HepG2 (cell line): ENCODE results near the gene RNMT. TPM values are rescaled to one million over a fixed set of nuclear protein-coding genes. Genes with fewer than 3 reads are reported as not detected.

Experiments used
- GABPB1 ChIP-seq: IDR thresholded peaks from 2 replicates; pipeline ENCODE4 v1.6.1; 2016; ENCODE audit warnings: mild to moderate bottlenecking, missing genetic modification reagents, moderate library complexity, missing compliant biosample characterization
- MEIS2 ChIP-seq: sonication (generic); formaldehyde crosslinking; IDR thresholded peaks from 2 replicates; pipeline ENCODE4 v1.9.0; 2021; ENCODE audit warnings: mild to moderate bottlenecking, missing genetic modification reagents
- NAIF1 ChIP-seq: sonication (generic); formaldehyde crosslinking; IDR thresholded peaks from 2 replicates; pipeline ENCODE4 v1.5.0; 2020; ENCODE audit warnings: mild to moderate bottlenecking, missing genetic modification reagents, borderline replicate concordance
- ZMYM4 ChIP-seq: sonication (generic); formaldehyde crosslinking; IDR thresholded peaks from 2 replicates; pipeline ENCODE4 v1.8.1; 2023; ENCODE audit warnings: mild to moderate bottlenecking, missing genetic modification reagents
- ZNF121 ChIP-seq: sonication (generic); formaldehyde crosslinking; IDR thresholded peaks from 2 replicates; pipeline ENCODE4 v1.5.0; 2020; ENCODE audit warnings: mild to moderate bottlenecking, missing genetic modification reagents
- ZNF589 ChIP-seq: sonication (generic); formaldehyde crosslinking; conservative IDR thresholded peaks from 2 replicates; pipeline ENCODE4 v1.8.0; 2022; ENCODE audit warnings: mild to moderate bottlenecking, moderate library complexity, missing genetic modification reagents
- ZNF792 ChIP-seq: IDR thresholded peaks from 2 replicates; pipeline ENCODE4 v1.6.1; 2016
- polyA plus RNA-seq, 8 experiments: library from polyadenylated mRNA; depleted of rRNA in 3 of 8; stranded (reverse) in 7 of 8; unstranded in 1 of 8; fragments of >200 nt; fragmentation: Illumina TruSeq in 4 of 8; extraction: Trizol in 4 of 8; gene quantifications; 2 replicates each; pipeline versions ENCODE4 v1.2.1 to v1.2.3, GENCODE V29; 2011 to 2016; ENCODE audit warnings: low read depth in 4 of 8, missing spikeins in 1 of 8, mixed read lengths in 1 of 8; ENCODE audit not compliant: insufficient read depth in 1 of 8
- total RNA-seq, 5 experiments: library from RNA; depleted of rRNA; stranded (reverse); fragments of >200 nt; fragmentation: Illumina TruSeq; extraction: Trizol; gene quantifications; 2 replicates each; pipeline ENCODE4 v1.2.3, GENCODE V29; 2016; ENCODE audit warnings: low read depth in 1 of 5
- TF ChIP-seq, protein P1 (sequence below), 2 experiments: sonication (generic) in 1 of 2; formaldehyde crosslinking in 1 of 2; IDR thresholded peaks; 2 replicates each; pipeline versions ENCODE4 v1.6.1 to v1.9.0; 2014 to 2022; ENCODE audit warnings: antibody characterized with exemption in 1 of 2, borderline replicate concordance in 1 of 2, inconsistent platforms in 1 of 2, low read depth in 1 of 2, missing genetic modification reagents in 1 of 2
- TF ChIP-seq, protein P2 (sequence below): sonication (generic); formaldehyde crosslinking; IDR thresholded peaks from 2 replicates; pipeline ENCODE4 v1.8.1; 2023; ENCODE audit warnings: mild to moderate bottlenecking, missing genetic modification reagents
- TF ChIP-seq, protein P3 (sequence below): sonication (generic); formaldehyde crosslinking; IDR thresholded peaks from 2 replicates; pipeline ENCODE4 v1.8.0; 2022; ENCODE audit warnings: missing genetic modification reagents, mild to moderate bottlenecking, borderline replicate concordance
- TF ChIP-seq, protein P4 (sequence below): sonication (generic); IDR thresholded peaks from 2 replicates; pipeline ENCODE4 v1.6.1; 2016; ENCODE audit warnings: low read depth, borderline replicate concordance
- TF ChIP-seq, protein P5 (sequence below): sonication (generic); formaldehyde crosslinking; IDR thresholded peaks from 2 replicates; pipeline ENCODE4 v1.4.0; 2020; ENCODE audit warnings: mild to moderate bottlenecking, missing genetic modification reagents

RNMT gene
- total and polyA plus RNA-seq, 2 of the 13 experiments (the other 11 are each of a cell fraction or from before 2014, with no cell fraction given) = 22.9 to 24.4 TPM

DNA sequence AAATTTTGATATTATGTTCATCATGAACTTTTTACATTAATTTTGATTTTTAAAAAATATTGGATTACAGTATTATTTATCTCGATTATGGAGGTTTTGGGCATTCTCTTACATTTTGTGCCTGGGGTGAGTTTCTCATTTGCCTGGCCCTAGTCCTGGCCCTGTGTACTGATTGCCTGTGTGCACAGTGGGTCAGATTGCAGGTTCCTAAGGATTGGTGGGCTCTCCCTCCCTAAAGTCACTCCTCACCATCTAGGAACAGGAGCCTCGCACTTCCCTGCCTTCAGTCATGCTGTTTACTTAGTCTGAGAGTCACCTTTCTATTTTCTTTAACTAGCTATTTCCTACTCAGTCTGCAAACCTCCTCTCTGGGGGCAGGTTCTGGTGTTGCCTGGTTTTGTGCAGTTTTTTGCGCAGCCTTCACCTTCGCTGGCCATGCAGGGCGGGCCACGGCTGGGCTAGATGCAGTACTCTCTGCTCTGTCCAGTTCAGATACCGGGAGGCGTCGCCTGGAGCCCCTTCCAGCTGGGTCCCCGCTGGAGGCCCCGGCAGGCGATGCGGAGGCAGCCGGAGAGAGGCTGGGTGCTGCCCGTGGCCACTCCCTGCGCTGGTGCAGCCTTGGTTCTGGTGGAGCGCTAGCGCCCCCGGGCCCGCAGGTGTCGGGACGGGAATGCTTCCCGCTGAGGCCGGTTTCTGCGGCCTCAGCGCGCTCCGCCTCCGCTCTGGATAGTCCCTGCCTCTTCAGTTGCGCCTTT lies 74.2 kb downstream of the RNMT start (continued):
- TF ChIP-seq, protein P1, sequence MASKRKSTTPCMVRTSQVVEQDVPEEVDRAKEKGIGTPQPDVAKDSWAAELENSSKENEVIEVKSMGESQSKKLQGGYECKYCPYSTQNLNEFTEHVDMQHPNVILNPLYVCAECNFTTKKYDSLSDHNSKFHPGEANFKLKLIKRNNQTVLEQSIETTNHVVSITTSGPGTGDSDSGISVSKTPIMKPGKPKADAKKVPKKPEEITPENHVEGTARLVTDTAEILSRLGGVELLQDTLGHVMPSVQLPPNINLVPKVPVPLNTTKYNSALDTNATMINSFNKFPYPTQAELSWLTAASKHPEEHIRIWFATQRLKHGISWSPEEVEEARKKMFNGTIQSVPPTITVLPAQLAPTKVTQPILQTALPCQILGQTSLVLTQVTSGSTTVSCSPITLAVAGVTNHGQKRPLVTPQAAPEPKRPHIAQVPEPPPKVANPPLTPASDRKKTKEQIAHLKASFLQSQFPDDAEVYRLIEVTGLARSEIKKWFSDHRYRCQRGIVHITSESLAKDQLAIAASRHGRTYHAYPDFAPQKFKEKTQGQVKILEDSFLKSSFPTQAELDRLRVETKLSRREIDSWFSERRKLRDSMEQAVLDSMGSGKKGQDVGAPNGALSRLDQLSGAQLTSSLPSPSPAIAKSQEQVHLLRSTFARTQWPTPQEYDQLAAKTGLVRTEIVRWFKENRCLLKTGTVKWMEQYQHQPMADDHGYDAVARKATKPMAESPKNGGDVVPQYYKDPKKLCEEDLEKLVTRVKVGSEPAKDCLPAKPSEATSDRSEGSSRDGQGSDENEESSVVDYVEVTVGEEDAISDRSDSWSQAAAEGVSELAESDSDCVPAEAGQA (IDR thresholded peaks at IDR 0.05; ENCODE audit: low read depth) = no peak
- TF ChIP-seq, protein P1 (CRISPR knock-in tag; IDR thresholded peaks at IDR 0.05; ENCODE audit: borderline replicate concordance) = no peak
- TF ChIP-seq ZNF589 (CRISPR knock-in tag) = no peak
- peak; percentile 91 for TF ChIP-seq ZMYM4
- TF ChIP-seq, protein P2, sequence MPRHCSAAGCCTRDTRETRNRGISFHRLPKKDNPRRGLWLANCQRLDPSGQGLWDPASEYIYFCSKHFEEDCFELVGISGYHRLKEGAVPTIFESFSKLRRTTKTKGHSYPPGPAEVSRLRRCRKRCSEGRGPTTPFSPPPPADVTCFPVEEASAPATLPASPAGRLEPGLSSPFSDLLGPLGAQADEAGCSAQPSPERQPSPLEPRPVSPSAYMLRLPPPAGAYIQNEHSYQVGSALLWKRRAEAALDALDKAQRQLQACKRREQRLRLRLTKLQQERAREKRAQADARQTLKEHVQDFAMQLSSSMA = 0 out of 2 replicates have a peak, but pooled peaks have one; percentile 49
- peak; percentile 97 for TF ChIP-seq NAIF1
- TF ChIP-seq, protein P3, sequence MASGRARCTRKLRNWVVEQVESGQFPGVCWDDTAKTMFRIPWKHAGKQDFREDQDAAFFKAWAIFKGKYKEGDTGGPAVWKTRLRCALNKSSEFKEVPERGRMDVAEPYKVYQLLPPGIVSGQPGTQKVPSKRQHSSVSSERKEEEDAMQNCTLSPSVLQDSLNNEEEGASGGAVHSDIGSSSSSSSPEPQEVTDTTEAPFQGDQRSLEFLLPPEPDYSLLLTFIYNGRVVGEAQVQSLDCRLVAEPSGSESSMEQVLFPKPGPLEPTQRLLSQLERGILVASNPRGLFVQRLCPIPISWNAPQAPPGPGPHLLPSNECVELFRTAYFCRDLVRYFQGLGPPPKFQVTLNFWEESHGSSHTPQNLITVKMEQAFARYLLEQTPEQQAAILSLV = peak; percentile 54; the same call in 1 of the 2 replicates
- 0 out of 2 replicates have a peak, but pooled peaks have one; percentile 38 for TF ChIP-seq MEIS2 (CRISPR knock-in tag)
- 0 out of 2 replicates have a peak, but pooled peaks have one; percentile 20 for TF ChIP-seq ZNF121 (CRISPR knock-in tag)
- TF ChIP-seq, protein P4, sequence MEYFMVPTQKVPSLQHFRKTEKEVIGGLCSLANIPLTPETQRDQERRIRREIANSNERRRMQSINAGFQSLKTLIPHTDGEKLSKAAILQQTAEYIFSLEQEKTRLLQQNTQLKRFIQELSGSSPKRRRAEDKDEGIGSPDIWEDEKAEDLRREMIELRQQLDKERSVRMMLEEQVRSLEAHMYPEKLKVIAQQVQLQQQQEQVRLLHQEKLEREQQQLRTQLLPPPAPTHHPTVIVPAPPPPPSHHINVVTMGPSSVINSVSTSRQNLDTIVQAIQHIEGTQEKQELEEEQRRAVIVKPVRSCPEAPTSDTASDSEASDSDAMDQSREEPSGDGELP = 0 out of 2 replicates have a peak, but pooled peaks have one; percentile 8
- peak; percentile 56; the same call in 1 of the 2 replicates for TF ChIP-seq GABPB1 (CRISPR knock-in tag)
- TF ChIP-seq ZNF792 (CRISPR knock-in tag) = no peak
- TF ChIP-seq, protein P5, sequence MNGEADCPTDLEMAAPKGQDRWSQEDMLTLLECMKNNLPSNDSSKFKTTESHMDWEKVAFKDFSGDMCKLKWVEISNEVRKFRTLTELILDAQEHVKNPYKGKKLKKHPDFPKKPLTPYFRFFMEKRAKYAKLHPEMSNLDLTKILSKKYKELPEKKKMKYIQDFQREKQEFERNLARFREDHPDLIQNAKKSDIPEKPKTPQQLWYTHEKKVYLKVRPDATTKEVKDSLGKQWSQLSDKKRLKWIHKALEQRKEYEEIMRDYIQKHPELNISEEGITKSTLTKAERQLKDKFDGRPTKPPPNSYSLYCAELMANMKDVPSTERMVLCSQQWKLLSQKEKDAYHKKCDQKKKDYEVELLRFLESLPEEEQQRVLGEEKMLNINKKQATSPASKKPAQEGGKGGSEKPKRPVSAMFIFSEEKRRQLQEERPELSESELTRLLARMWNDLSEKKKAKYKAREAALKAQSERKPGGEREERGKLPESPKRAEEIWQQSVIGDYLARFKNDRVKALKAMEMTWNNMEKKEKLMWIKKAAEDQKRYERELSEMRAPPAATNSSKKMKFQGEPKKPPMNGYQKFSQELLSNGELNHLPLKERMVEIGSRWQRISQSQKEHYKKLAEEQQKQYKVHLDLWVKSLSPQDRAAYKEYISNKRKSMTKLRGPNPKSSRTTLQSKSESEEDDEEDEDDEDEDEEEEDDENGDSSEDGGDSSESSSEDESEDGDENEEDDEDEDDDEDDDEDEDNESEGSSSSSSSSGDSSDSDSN = peak; percentile 86
